GM19467 (cell line): Measurements from ENCODE around the gene MAN2B2.

Experiments used
- ATAC-seq: cut with Tn5 transposase; IDR thresholded peaks from one replicate; pipeline ENCODE4 v1.9.1; 2021; ENCODE audit warnings: mild to moderate bottlenecking, moderate library complexity; ENCODE audit not compliant: unreplicated experiment

MAN2B2 gene

DNA sequence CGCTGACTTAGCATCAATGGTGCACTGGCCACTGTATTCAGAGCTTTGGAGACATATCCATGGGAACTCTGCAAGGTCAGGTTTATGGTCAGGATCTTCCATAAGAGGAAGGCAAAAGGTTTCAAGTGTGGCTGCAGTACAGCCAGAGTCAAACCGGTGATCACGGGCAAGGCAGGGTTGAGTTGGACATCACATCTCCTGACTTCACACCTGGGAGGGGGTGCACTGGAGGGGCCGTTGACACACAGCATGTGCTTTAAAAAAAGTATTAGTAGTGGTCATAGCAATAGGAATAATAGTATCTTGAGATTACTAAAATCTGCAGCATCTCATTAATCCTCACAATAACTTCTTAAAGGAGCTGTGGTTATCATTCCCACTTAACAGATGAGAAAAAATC, 28.9 kb upstream of the MAN2B2 start:
- no peak for ATAC-seq

GRCh38 chr4:6546681-6547447, 28.1 kb upstream of the MAN2B2 start:
- ATAC-seq: peak; percentile 63

DNA sequence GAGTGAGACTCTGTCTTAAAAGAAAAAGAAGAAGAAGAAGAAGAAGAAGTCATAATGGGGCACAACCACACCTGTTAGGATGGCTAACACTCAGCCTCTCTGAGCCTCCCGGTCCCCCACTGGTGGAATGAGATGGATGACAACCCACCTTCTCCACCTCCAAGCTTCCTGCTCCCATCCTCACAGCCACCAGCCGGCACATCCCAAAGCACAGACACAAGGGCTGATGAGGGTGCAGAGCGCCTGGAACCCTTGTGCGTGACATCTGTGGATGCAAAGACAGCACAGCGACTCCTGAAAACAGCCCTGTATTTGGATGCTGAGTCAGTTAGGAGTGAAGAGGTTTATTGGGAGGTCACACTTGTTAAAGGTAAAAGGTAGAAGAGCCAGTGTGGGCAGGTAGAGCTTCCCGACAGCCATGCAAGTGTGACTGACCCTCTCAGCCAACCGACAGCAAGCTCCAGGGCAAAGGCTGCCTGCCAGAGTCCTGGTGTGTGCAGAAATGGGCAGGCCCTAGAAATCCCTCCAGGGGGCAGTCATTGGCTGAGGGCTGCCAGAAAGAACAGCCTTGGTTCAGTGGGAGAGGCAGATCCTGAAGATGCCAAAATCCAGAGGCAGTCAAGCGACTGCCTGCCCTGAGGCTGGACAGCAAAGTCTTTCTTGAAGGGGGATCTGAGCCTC, 26.6 kb upstream of the MAN2B2 start:
- no peak for ATAC-seq

DNA sequence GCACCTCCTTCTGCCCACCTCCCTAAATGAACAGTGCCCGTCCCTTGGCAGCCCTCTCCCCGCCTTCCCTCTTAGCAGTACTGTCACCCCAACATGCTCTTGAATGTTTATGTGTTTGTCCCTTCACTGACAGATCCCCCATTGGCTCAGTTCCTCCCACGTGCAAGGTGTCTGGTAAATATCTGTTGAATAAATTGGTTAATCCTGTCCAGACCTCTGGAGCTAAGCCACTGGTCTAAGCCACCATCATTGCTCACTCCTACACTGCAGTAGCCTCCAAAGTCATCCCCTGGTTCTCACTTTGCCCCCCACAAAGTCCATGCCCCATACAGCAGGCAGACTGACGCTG, 26.1 kb upstream of the MAN2B2 start:
- ATAC-seq: no peak

DNA sequence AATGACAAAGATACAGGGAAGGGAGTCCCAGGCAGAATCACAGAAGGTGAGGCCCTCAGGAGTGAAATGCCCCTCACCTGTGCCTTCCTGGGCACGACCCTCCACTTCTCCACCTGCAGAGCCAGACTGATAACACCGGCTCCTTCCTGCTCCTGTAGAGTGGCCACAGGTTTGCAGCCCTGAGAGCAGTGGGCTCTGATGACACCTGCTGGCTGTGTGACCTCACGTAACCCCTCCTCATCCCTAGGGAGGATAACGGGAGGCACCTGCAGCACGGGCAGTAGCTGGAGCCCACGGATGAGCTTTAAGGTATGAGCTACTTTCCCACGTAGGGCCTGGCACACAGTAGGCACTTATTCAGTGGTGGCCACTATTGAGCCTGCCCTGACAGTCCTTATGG, 25.5 kb upstream of the MAN2B2 start:
- ATAC-seq: no peak

DNA sequence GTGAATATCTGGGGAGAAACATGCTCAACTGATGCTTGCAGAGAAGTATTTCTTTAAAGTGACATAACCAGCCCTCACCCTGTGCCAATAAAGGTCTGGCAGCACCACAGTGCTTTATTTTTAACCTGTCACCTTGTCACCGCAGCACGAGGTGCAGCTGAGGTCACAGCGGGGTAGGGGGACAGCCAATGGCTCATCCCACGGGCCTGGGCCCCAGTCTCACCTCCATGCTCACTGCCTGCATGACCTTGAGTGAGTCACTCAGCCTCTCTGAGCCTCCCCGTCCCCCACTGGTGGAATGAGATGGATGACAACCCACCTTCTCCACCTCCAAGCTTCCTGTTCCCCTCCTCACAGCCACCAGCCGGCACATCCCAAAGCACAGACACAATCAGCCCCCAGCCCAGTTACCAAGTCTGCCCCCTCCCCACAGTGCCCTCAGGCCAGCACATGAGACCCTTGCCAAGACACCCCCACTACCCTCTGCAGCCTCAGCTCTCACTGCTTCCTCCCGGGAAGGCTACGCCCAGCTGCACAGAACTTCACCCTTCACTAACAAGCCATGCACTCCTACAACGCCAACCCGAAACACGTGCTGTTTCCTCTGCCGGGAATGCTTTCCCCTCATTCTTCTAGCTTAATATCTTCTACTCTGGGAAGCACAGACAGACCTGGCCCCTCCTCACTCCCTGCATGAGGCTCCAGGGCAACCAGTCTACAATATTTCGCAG, 24.9 kb upstream of the MAN2B2 start:
- ATAC-seq: no peak

DNA sequence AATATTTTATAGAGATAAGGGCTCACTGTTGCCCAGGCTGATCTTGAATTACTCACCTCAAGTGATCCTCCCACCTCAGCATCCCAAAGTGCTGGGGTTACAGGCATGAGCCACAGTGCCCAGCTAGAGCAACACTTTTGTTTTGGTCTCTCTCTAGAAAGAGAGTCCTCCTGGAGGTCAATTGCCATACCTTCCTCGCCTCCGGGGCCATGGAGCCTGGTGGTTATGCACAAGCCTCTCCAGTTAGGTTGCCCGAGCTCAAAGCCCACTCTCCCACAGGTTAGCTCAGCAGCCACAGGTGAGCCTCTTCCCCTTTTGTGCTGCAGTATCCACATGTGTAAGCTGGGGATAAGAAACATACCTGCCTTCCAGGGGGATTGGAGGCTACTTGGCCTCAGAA, 24.2 kb upstream of the MAN2B2 start:
- ATAC-seq: no peak

DNA sequence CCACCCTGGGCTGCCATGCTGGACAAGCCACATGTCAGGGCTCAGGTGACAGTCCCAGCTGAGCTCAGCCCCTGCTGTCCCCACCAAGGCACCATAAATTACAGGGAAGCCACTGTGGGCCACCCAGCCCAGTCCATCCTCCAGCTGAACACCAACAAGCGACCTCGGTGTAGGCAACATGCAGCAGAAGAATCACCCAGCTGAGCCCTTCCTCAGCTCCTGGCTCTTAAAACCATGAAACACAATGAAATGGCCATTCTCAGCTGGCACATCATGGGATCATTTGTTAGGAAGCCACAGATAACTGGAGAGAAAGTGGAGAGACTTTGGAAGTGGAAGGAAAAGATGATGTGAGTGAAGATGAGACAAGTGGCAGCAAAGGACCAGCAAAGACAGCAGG, 23.3 kb upstream of the MAN2B2 start:
- no peak for ATAC-seq

DNA sequence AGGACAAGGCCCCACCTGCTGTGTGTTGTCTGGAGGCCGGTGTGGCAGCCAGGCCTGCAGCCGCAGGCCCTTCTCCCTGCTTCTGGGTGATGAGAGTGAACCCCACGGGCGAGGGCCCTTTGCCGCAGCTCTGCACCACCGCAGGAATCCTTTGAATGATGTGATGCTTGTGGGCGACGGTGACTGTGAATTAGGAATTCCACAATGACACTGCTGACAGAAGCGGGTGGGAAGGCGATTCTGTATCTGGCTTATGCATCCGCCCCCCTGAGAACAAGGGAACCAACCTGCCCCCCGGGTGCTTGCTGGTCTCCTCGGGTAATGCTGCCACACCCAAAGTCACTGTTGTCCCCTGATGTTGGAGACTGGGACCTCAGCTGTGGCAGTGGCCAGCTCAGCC, 19.5 kb upstream of the MAN2B2 start:
- ATAC-seq: no peak

- ATAC-seq: no peak
Observed at GRCh38 chr4:6556263-6556662, 18.7 kb upstream of the MAN2B2 start.

DNA sequence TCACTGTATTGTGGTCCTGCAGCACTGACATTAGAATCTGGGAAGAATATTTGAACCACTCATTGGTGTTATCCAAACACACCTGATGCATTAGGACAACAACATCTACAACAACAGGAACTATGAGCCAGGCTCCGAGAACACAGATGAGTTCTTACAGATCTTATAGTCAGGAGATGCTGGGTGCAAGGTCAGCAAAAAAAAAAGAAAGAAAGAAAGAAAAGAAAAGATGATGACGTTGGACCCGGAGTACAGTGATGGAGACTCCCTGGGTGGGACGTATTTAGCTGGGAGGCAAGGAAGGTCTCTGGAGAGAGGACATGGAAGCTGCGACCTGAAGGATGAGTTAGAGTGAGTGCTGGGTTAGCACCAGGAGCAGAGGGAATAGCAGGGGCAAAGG, 17.8 kb upstream of the MAN2B2 start:
- no peak for ATAC-seq

DNA sequence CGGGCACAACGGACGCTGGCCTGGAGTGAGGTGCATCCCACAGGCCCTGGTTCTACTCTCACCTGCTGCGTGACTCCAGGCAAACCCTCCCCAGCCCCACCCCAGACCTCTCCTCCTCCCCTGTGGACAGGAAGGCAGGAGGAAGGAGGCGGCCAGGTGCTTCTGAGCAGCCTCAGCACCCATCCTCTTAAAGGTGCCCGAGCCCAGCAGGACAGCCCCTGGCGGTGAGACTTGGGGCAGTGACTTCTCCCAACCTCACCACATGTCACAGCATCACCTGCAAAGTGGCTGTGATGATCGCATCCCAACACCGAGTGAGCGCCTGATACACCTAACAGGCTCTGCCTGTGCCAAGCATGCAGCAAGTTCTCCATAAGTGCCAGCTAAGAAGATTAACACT, 17.1 kb upstream of the MAN2B2 start:
- ATAC-seq: no peak

DNA sequence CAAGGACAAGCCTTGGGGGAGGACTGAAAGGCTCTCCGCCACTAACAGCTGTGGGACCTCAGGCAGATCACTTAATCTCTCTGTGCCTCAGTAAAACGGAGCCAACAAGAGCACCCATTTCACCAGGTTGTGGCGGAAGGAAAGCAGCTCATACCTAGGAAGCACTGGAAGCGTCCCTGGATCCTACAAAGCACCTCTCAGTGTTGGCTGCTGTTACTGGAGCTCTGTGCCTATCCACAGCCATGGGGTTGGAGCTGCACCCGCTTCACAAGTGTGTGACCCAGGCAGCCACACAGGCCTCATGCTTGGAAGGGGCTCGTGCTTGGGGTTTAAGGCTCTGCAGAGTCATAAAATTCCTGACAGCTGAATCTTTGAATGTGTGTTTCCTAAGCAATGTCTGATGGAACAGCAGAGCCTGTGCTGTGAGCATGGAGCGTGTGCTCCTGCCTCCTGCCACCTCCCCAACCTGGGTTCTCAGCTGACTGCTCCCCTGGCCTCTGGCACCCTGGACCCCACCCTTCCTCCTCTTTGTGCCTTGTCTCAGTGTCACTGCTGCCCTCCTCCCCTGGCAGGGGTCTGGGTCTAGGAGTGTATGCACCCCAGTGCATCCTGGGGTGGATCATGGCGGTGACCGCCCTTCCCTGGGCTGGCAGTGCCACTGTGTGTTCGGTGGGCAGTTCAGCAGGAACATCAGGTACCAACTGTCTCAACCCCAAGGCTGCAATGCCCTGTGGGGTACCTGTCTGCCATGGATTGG, 14.4 kb upstream of the MAN2B2 start:
- ATAC-seq: no peak

GRCh38 chr4:6561173-6561516, 13.8 kb upstream of the MAN2B2 start:
- ATAC-seq: no peak

DNA sequence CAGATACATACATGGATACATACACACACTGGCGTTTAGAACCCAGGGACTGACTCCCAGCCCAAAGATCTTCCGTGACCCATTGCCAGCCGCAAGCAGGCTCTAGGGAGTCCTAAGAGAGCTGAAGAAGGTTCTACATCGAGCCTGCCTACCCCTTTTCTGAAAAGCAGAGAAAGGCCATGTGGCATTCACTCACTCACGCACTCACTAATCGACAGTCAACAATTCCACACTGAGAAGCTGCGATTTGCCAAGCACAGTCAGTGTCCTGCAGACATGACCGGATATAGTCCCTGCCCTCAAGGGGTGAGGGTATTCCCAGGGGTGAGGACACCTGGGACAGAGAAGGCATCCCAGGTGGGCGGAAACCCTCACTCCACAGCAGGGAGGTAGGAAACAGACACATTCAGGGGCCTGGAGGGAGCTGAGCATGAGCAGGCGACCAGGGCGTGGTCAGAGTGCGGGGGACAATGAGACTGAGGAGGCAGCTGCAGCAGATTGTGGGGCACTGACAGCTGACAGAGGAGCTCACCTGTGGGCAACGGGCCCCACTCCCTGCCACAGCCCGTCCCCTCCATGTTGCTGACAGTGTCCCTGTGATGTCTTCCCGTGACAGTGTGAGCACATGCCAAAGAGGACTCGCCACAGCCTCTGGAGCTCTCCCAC, 13.2 kb upstream of the MAN2B2 start:
- ATAC-seq: no peak

DNA sequence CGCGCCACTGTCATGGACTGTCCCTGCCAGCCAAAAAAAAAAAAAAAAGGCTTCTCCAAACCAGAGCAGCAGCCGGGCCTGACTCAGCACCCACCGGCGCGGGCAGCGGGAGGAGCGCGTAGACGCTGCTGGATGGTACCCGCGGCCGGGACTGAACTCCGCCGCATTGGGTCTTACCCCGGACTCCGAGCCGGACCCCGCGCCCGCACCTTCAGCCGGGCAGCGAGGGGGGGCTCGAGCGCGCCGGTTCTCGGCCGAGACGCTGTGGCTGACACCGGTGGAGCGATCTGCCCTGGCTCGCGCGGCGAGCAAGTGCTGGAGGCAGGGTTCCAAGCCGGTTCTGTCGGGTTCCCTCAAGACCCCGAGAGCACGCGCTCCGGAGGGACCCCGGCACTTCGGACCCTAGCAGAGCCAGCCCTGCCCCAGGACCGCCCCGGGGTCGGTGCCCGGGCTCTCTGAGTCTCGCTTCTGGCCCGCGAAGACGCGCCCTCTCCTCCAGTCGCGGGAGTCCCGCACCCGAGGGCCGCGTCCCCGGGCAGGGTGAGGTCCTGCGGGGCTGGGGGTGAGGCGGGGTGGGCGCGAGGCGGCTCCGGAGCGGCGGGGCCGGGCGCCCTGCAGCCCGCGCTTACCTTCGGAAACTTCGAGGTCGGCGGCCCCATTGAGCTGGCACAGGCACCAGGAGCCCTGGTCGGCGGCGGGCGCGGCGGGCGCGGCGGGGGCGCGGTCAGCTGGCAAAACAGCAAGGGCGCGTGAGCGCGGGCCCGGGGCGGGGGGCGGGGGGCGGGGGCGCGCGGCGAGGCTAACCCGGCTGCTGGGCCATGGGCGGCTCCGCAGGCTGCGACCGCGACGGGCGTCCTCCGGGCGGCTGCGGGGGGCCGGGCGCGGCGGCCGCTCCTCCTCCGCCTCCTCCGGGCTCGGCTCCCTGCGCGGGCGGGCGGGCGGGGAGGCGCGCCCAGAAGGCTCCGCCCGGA, 11.8 kb upstream of the MAN2B2 start:
- ATAC-seq: no peak

DNA sequence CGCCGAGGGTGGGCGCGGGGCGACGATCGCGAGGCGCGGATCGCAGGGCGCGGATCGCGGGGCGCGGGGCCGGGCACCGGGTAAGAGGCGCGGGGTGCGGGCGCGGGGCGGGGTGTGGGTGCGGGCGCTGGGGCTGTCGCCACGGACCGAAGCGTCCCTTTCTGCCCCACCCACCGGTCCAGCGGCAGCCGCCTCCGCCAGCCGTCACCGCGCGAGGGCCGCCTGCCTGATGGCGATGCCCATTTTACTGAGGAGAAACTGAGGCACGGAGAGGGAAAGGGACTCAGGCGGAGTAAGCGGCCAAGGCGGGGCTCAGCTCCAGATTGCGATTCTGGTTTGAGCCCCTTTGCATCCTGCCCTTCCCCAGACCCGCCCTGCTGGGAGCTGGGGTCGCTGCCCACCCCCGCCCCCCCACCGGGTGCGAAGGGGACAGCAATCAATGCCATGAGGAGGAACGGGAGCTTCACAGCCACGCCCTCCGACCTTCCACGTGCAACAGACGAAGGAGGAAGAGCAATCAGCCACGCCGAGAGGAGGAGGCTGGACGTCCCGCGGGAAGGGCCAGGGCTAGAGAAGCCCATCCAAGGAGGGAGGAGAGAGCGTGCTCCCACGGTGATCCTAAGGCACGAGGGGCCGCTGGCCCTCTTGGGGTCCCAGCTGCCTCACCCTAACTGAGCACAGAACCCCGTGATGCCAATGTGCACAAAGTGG, 10.9 kb upstream of the MAN2B2 start:
- ATAC-seq: no peak

DNA sequence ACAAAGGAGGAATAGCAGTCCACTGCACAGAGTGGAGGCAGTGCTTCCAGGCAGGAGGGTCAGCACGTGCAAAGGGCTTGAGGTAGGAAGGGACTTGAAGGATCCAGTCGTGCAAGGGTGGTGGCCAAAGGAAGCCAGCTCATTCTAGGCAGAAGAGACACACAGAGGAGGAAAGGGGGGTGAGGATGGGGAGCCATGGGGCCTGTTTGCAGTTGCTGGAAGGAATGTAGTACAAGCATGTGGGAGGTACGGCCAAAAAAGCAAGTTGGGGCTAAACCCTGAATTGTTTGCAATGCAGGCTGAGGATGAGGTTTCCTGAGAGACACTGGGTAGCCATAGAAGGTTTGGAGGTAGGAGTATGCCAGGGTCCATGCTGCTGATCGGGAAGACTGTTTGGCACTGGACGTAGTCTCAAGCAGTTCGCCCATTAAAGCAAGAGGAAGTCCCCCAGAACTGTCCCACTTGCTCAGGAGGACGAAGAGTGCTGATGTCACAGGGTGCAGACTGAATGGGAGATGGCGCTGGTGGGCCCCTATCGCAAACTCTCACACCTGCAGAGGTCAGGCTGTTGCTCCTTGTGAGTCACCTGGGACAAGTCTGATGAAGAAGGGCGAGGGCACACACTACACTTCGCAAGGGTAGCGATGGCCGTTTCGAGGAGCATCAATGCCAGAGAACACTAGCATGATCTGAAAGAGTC, 9.1 kb upstream of the MAN2B2 start:
- ATAC-seq: no peak
